ENCODE measurements around the gene MCTP2. TPM values are rescaled to one million over a fixed set of nuclear protein-coding genes. Genes with fewer than 3 reads are reported as not detected.

MCTP2 gene
- total RNA-seq, 4 donors from 2014 or later: 24.6 to 78.1 (median 40.3) TPM

DNA sequence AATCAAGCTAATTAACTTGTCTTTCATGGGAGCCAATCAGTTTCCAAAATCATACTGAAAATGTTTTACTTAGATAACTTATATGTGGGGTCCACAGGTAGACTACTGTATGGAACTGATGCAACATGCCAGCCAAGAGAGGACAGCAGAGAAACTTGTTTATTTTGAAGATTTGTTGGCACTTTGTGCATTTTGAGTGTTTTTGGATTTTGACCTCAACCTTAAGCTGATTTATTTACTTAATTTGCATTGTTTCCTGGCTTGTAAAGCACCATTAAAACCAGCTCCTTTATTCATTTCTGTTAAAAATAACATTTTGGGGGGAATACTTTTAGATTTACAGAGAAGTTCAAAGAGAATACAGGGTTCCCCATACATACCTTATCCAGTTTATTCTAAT, 166.6 kb downstream of the MCTP2 start:
- DNase-seq (ENCODE audit: low spot score): no peak
- ATAC-seq (ENCODE audit: low FRiP score): no peak
- TF ChIP-seq, protein P1, sequence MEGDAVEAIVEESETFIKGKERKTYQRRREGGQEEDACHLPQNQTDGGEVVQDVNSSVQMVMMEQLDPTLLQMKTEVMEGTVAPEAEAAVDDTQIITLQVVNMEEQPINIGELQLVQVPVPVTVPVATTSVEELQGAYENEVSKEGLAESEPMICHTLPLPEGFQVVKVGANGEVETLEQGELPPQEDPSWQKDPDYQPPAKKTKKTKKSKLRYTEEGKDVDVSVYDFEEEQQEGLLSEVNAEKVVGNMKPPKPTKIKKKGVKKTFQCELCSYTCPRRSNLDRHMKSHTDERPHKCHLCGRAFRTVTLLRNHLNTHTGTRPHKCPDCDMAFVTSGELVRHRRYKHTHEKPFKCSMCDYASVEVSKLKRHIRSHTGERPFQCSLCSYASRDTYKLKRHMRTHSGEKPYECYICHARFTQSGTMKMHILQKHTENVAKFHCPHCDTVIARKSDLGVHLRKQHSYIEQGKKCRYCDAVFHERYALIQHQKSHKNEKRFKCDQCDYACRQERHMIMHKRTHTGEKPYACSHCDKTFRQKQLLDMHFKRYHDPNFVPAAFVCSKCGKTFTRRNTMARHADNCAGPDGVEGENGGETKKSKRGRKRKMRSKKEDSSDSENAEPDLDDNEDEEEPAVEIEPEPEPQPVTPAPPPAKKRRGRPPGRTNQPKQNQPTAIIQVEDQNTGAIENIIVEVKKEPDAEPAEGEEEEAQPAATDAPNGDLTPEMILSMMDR (IDR thresholded peaks at IDR 0.05): no peak

DNA sequence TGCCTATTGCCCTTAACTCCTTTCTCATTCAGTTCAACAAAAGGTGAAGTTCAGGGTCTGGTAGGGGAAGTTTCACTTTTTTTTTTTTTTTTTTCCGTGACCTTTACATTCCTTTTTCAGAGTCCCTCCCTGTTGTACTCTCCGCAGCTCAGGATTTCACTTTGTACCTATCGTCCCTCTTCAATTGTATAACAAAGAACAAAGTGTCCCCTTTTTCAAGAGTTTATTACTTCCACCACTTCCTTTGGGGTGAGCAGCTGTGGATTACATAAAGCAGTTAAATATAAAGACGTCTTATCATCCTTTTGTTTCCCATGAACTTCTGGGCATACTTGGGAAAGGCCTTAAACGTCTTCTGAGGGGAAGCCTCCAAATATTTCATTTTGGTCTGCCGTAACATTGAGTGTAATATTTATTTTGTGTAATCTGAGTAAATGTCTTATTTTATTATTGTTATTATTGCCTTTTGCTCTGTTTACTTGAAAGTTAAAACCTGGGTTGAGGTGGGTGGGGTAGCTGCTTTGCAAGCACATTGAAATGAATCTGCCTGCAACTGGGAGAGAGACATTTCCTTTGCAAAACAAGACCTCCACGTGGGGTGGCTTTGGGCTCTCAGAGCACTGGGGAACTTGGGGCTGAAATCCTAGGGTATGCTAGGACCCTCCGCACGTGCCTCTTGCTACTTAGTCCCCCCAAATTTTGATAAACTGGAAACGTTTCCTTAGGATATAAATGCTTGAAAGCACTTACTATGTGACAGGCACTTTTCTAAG, 169.4 kb downstream of the MCTP2 start:
- no peak for ATAC-seq (ENCODE audit: low FRiP score)
- TF ChIP-seq, protein P1 (IDR thresholded peaks at IDR 0.05): no peak

DNA sequence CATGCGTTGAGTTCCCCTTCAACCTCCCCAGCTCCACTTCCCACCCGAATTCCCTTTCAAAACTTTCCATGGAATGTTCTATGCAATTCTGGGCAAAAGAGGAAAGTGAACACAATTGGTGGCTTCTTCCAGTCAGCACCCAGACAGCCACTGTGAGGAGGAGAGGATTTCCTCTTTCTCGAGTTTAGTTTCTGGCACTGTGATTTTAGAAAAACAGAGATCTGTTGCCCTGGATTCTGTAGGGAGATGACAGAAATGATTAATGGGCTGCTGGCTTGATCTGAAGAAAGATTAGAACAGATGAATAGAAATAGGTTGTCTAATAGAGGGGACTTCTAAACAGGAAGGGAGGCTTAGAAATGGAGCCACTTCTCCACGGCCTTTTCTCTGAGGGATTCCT, 172.0 kb downstream of the MCTP2 start:
- no peak for DNase-seq (ENCODE audit: low spot score)

More for the DNA sequence above, 169.4 kb downstream of the MCTP2 start:
- no peak for DNase-seq (ENCODE audit: low spot score)

DNA sequence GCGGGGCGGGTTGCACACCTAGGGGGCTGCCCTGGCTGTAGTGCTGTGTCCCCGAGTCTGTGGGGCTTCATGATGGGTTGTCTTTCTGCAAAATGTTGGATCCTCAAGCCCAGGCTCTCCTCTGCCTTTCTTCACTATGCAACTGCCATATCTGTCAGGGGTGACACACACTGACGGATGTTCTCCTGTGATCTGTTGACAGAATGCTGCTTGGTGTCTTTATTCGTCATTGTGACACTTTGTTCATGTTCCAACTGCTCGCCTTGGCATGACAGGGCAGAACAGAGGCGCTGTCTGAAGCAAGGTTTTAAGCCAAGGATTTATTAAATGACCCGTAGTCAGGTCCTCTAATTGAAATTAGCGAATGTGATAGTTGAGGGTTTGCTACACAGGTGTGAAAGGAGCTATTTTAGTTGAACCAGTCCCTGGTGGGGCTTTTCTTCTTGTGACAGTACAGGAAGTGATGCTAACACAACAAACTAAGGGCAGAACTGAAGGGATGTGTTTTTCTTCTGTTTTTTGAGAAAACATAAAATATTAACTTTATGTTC, 173.4 kb downstream of the MCTP2 start:
- DNase-seq (ENCODE audit: low spot score): no peak

More for the DNA sequence above, 172.0 kb downstream of the MCTP2 start:
- no peak for ATAC-seq (ENCODE audit: low FRiP score)
- TF ChIP-seq, protein P1 (IDR thresholded peaks at IDR 0.05): no peak

DNA sequence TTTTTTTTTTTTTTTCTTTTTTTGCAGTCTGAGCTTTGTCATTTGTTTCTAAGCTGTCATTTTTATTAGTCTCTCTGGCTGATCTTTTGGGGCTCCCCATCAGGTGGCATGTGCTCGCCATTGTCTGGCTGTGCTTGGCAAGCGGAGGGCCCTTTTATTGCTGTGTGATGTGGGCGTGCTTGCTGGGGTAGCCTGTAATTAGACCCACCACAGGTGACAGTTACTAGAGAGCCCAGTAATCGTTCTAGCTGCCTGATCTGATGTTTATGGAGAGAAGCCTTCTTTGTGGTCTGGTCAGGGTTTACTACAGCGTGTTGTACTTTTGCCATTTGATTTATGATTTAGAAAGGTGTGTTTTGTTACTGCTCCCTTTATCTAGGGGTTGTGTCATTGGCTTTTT, 179.9 kb downstream of the MCTP2 start:
- TF ChIP-seq, protein P1 (IDR thresholded peaks at IDR 0.05): no peak
- no peak for ATAC-seq (ENCODE audit: low FRiP score)
- no peak for DNase-seq (ENCODE audit: low spot score)

More for the DNA sequence above, 173.4 kb downstream of the MCTP2 start:
- ATAC-seq (ENCODE audit: low FRiP score): no peak
- TF ChIP-seq, protein P1 (IDR thresholded peaks at IDR 0.05): no peak

DNA sequence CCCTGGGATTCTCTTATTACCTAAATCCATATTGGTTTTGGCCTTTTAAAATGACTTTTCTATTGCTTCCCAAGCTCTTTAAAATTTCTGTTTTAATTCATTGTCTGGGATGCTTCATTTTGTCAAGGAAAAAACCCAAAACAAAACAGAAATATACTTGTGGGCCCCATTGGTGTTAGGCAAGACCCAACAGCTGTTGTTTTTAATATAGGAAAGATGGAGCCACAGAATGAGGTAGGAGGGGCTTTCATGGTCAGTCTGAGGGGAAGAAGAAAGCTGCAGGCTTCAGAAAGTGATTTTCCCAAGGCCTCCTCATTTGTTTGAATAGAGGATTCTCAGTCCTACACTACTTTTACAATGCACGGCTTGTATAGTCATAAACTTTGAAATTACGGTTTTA, 180.5 kb downstream of the MCTP2 start:
- DNase-seq (ENCODE audit: low spot score) (no peak), ATAC-seq (ENCODE audit: low FRiP score) (no peak)
- TF ChIP-seq, protein P1 (IDR thresholded peaks at IDR 0.05): no peak
